Mammary epithelial cell (primary cell): ENCODE measurements around the gene TOR1AIP1.

Source experiments
- CTCF ChIP-seq, 2 donors: IDR thresholded peaks in 1 of 2; conservative IDR thresholded peaks in 1 of 2; 2 replicates each; pipeline ENCODE4 v1.5.1; 2011 to 2012; ENCODE audit warnings: inconsistent platforms in 2 of 2, low read length in 2 of 2, mild to moderate bottlenecking in 2 of 2, control low read depth in 1 of 2, low read depth in 1 of 2; ENCODE audit not compliant: insufficient read depth in 1 of 2; ENCODE audit errors: extremely low read depth in 1 of 2
- EZH2 ChIP-seq: IDR thresholded peaks from 2 replicates; pipeline ENCODE4 v1.6.1; 2012; ENCODE audit warnings: low read length, inconsistent platforms, borderline replicate concordance

GRCh38 chr1:179968284-179968993 lies 86.4 kb downstream of the TOR1AIP1 start:
- no peak for TF ChIP-seq CTCF (conservative IDR thresholded peaks at IDR 0.05 in 1 of 2, IDR thresholded peaks at IDR 0.05 in 1 of 2; ENCODE audit: extremely low read depth in 1 of 2, insufficient read depth in 1 of 2, low read depth in 1 of 2, low read length in 2 of 2)
- TF ChIP-seq EZH2: no peak
